Activated CD4-positive, CD25-positive, alpha-beta regulatory T cell treated with anti-CD3 and anti-CD28 coated beads, Interleukin-2, amount 50 U/mL, for 72 hours (primary cell): Measurements from ENCODE around the gene DAP3.
A peak's percentile ranks its signal among the peaks of the same experiment; 100 is the strongest.
"Not testable (repeated sequence)": the region's sequence is repeated elsewhere in the genome, so short reads cannot be mapped to it uniquely, and the experiment has no call there.

Source experiments
- DNase-seq: peaks from one replicate; pipeline ENCODE4 v3.0.0; 2021

Gene DAP3

GRCh38 chr1:155687705-155688323 is 1.1 kb upstream of the DAP3 start:
- not testable (repeated sequence) for DNase-seq

DNA sequence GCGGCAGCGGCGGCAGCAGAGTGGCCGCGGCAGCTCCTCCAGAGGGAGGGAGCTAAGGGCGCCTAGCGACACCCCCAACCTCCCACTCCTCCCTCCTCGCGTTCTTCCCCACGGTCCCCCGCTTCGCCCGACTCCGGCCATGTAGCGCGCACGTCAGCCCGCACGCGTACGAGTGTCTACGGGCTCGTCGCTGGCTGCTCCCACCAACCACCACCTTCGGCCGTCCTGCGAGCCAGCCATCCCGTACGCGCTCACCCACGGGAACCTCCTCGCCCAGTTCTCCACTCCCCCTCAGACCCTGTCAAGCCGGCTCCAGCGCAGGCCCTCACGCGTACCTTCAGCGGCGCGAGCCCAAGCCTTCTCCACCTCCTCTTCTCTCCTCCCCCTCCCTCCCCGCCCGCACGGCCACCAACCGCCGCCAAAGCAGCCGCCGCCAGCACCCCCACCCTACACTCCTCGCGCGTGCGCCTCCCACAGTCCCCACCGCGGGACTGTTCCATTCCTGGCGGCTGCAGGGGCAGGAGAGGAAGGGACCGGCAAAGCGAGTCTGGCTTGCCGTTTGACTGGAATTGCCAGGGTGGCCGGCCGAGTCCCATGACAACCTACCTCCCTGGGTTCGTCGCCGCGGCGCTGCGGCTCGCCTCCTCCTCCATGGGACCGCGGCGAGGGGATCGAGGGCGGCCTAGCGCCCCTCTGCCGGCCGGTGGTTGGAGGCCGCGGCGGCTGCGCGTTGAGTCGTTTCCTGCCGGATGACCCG is 389 bp upstream of the DAP3 start, which contains the start of gene YY1AP1:
TSS of gene YY1AP1 (minus strand) at position 451 of the 757 bp plus-strand sequence. CDS start 8,338 bp downstream, outside the sequence.
- peak; percentile 91 for DNase-seq

GRCh38 chr1:155691992-155692528 is 3.2 kb downstream of the DAP3 start:
- DNase-seq, result no peak

- no peak for DNase-seq
Observed at GRCh38 chr1:155694167-155694566, 5.3 kb downstream of the DAP3 start.

DNA sequence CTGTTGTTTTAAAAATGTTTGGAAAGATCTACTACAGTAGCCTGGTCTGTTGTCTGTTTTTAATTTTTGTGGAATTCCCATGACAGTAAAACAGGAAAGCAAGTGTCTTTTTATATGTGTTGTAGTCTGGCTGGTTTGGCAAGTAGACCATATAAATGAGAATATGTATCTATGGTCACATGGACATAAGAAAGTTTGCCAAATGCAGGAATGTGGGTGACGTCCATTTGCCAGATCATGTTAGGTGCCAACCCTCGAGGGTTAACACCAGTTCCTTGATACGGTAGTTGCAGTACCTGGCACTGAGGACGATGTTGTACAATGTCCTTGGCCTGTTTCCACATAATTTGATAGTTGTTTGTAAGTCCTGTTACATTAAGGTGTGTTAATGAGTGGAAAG is 6.2 kb downstream of the DAP3 start:
- DNase-seq, result no peak

DNA sequence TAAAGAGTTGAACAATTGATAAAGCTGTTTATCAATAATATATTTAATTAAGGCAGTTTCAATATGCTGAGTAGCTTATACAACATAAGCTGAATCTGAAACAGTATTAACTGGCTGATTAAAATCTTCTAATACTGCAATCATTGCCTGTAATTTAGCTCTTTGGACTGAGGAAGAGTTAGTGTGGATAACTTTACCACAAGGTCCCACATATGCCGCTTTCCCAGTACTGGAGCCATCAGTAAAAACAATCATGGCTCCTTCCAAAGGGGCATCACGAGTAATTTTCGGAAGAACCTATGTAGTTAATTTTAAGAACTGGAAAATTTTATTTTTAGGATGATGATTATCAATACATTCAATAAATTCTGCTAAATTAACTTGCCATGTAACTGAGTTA is 6.7 kb downstream of the DAP3 start:
- no peak for DNase-seq

DNA sequence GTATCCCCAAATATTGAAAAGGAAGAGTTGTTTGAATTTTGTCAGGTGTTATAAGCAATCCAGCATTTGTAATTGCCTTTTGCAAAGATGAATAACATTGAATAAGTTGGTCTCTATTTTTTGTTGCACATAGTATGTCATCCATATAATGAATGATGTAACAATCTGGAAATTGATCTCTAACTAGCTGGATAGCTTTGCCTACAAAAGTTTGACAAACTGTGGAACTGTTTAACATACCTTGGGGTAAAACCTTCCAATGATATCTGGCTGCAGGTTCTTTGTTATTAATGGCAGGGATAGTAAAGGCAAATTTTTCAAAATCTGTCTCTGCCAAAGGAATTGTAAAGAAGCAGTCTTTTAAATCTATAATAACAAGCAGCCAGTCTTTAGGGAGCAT is 7.6 kb downstream of the DAP3 start:
- no peak for DNase-seq

DNA sequence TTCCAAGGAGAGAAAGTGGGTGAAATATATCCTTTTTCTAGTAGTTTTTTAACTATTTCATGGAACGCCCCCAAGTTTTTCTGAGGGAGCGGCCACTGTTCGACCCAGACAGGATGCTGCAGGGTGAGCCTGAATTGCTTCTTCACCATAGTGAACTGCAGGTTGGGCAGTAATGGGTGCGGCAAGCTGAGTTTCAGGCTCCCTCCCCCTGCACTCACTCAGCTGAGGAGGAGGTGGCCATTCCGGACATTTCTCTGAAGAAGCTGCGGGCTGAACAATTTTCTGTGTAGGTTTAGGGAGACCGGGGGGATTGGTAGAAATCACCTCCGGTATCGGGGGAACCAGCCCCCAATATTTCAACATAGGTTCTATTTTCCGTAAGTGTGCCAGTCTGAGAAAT is 8.2 kb downstream of the DAP3 start:
- DNase-seq, result no peak

DNA sequence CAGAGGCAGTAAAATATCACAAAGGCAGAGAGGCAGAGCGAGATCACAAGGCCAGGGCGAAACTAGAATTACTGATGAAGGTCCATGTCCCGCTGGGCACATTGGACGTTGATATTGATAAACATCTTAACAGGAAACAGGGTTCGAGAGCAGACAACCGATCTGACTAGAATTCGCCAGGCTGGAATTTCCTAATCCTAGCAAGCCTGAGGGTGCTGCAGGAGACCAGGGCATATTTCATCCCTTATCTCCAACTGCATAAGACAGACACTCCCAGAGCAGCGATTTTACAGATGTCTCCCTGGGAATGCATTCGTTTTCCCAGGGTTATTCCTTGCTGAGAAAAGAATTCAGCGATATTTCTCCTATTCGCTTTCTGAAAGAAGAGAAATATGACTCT is 8.7 kb downstream of the DAP3 start:
- not testable (repeated sequence) for DNase-seq

GRCh38 chr1:155698382-155699038 is 9.6 kb downstream of the DAP3 start:
- no peak for DNase-seq

GRCh38 chr1:155699062-155699461 is 10.2 kb downstream of the DAP3 start:
- not testable (repeated sequence) for DNase-seq

DNA sequence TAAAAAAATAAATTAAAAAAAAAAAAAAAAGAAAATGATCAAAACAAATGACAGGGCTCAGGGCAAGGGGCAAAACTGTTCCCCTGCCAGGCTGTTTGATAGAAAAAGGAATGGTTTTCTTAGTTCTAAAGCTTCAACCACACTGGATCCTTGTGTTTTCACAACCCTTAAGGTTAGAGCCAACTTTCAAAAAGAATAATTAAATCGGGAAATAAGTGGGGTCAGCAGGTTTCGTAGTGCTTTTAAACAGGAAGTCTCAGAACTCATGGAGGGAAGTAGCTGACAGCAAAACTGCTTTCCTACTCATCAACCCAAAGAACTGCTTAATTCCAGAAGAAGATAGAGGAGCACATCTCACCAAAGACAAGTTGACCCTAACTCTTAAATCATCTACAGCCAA is 12.8 kb downstream of the DAP3 start:
- DNase-seq, result not testable (repeated sequence)

DNA sequence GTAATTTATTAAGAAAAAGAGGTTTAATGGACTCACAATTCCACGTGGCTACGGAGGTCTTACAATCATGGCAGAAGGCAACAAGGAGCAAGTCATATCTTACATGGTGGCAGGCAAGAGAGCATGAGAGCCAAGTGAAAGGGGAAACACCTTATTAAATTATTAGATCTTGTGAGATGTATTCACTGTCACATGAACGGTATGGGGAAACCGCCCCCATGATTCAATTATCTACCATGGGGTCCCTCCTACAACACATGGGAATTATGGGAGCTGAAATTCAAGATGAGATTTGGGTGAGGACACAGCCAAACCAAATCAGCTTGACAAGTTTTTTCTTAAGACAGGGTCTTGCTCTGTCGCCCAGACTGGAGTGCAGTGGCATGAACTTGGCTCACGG is 14.3 kb downstream of the DAP3 start:
- DNase-seq, result no peak

DNA sequence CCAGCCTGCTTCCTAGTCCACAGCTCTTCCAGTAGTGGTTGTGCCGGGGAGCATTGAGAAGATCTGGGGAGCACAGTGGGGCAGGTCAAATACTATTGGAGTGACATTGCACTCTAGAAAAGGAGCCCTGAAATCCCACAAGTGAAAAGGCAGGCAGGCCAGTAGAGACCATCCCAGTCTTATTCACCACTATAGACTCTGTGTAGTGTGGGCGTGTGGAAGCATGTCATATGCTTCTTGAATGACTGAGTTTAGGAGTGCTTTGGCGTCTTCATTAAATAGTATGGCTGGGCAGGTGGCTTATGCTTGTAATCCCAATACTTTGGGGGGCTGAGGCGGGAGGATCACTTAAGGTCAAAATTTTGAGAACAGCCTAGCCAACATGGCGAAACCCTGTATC is 15.5 kb downstream of the DAP3 start:
- not testable (repeated sequence) for DNase-seq

DNA sequence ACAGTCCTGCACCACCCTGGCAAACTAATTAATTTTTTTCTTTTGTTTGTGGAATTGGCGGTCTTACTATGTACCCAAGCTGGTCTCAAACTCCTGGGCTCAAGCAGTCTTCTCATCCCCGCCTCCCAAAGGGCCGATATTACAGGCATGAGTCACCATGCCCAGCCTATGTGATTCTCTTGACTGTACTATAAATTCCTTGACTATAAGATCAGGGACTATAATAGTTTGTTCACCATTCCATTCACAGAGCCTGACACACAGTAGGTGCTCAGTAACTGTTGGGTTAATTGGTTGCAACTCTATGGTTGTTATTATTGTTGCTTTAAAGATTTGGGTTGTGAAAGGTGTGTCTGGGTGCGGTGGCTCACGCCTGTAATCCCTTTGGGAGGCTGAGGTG is 17.2 kb downstream of the DAP3 start:
- DNase-seq, result no peak

GRCh38 chr1:155709391-155709790 is 20.5 kb downstream of the DAP3 start:
- DNase-seq, result no peak

- DNase-seq, result not testable (repeated sequence)
Observed at GRCh38 chr1:155711457-155711856, 22.6 kb downstream of the DAP3 start.

DNA sequence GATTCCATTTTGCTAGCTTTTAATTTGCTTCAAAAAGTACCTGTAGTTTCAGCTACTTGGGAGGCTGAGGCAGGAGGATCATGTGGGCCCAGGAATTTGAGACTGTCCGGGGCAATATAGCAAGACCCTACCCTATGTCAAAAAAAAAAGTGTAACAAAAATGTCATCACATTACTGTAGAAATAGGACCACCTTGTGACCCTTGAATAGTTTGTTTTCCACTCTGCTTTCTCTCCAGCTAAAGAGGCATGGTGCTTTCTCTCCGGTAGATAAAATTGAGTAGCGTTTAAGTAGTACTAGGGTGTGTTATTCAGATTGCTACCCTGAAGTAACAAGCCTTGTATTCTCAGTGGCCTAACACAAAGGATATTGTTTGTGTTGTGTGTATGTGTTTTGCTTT is 23.7 kb downstream of the DAP3 start:
- not testable (repeated sequence) for DNase-seq

GRCh38 chr1:155713075-155713474 is 24.2 kb downstream of the DAP3 start:
- DNase-seq, result no peak

GRCh38 chr1:155715056-155715455 is 26.2 kb downstream of the DAP3 start:
- DNase-seq, result not testable (repeated sequence)

GRCh38 chr1:155715777-155716176 is 26.9 kb downstream of the DAP3 start:
- DNase-seq, result no peak

DNA sequence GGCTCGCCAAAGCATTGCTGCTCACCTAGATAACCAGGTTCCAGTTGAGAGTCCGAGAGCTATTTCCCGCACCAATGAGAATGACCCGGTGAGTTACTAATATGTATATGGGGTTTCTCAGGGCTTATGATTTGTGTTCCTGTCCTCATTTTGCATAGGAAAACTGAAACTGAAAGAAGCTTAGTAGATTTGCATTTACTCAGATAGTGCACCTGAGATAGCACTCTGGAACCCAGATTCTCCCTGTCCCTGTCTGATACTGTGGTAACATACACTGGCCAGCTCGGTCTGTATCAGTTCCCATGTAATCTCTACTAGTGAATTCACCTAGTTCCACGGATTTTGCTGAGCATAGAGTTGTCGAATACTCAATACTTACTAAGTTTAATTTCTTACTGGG is 28.1 kb downstream of the DAP3 start:
- no peak for DNase-seq

- DNase-seq, result not testable (repeated sequence)
Observed at GRCh38 chr1:155718524-155719115, 29.7 kb downstream of the DAP3 start.
